HG02981 (cell line): ENCODE results near the gene PHTF2.

ENCODE experiments used
- ATAC-seq: cut with Tn5 transposase; IDR thresholded peaks from one replicate; pipeline ENCODE4 v1.9.1; 2021; ENCODE audit warnings: mild to moderate bottlenecking, moderate library complexity; ENCODE audit not compliant: unreplicated experiment

PHTF2 gene

DNA sequence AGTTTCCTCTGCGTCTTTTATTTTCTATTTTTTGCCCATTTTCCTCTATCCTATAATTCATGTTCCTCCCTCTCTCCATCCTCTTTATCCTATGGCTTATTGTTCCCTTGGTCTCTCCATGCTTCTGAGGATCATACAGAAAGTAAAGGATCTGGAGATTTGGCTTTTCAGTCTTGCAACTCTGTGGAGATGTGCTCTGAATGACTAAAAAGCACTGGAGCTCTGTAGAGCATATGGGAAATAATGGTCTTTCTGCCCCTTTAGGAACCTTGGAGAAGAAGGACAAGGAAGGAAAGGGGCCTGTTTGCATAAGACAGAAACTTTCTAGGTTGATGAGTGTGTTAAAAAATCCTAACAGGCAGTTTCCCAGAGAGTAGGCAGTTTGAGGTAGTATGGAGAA, 120.1 kb downstream of the PHTF2 start:
- no peak for ATAC-seq

DNA sequence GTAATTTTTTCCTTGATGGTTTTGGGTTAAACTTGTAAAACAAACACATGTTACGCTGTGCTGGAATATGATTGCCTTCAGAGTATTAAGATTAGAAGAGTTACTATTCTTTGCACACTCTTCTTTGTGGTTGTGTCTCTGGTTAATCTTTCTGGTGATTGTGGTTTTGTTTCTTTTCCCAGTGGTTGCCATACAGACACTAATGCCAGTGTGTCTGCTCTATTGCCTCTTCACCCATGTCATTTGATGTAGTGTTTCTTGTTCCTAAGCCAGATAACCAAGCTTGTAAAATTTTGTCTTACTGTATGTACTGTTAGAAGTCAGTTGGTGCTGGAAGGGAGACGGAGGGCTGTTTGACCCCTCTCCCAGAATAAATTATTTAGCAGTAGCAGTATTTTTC, 124.8 kb downstream of the PHTF2 start:
- ATAC-seq: no peak

DNA sequence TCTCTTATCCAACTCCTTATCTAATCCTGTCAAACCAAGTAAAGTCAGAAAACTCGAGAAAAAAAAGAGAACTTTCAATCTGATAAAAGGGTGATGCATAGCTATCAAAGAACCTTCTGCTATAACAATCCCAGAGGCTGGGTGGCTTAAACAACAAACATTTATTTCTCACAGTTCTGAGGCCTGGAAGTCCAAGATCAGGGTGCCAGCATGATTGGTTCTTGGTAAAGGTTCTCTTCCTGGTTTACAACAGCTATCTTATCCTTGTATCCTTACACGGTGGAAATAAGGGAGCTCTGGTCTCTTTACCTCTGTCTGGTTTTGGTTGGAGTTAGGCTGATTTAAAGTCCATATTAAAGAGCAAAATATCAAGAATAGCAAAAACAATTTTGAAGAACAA, 131.9 kb downstream of the PHTF2 start:
- ATAC-seq: no peak

DNA sequence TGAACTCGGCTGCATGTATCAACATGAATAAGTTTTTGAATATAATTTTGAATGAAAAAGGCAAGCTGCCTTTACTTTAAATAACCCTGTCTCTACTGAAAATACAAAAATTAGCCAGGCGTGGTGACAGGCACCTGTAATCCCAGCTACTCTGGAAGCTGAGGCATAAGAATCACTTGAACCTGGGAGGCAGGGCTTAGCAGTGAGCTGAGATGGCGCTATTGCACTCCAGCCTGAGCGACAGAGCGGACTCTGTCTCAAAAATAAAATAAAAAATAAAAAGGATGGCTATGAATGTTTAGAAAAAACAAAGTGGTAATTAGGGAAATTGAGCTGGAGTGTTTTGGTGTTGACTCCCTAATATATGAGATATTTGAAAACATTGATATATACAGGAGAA, 133.3 kb downstream of the PHTF2 start:
- no peak for ATAC-seq

DNA sequence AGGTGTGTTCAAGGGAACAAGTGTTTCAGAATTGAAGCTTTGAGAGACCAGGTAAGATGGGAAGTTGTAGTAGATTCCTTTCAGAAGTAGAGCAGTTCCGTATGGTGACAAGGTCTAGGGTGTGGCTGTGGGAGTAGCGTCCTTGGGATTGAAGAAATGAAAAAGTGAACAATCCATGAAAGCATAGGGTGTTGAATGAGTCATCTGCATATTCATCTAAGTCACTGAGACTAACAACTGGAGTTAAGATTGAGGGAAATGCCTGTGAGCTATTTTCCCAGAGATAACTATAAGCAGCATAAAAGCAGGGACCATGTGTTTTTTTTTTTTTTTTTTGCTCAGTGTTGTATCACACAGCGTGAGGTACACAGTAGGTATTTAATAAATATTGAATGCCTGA, 134.8 kb downstream of the PHTF2 start:
- no peak for ATAC-seq

DNA sequence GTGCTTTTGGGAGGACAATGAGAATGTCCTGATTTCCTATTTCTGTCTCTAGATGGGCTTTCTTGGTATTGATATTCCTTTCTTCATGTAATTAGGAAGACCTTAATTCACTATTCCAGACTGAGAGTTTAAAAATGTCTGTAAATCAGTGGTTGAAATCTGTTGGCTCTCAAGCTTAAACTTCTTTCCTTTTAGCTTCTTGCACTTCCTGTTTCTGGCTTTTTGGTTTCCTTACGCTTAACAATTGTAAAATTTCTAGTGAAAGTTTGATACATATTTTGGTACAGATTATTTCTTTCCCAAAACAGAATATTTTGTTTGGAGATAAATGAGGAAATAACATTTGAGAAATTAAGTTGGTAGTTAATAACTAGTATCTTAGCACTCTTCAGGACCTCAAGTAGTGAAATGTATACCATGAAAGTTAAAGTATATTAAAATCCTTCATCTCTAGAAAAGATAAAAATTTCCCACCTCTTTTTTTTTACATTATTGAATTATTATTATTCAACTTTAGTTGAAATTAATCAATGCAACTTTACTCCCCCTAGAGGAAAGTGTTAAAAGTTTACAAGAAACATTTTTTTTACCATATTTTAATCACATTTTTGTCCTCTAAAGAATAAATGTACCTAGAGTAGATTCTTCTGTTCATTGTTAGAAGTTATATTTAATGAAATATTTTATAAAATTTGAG, 137.2 kb downstream of the PHTF2 start:
- ATAC-seq: no peak

DNA sequence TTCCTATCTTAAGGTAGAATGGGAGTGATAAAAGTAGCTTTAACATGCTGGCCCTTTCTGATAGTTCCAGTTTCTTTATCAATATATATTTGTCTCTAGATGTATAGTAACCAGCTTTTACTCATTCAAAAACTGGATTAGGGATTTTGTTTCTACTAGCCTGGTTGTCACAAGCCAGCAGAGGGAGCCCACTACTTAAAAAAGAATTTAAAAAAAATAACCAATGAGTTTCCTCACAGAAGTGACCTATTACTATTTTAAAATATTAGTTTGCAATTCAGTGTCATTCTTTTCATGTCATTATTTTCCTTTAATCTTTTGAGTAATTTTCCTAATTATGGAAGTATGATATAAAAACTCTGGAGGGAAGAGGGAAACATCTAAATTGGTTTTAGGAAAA, 142.1 kb downstream of the PHTF2 start:
- ATAC-seq: peak; percentile 47

DNA sequence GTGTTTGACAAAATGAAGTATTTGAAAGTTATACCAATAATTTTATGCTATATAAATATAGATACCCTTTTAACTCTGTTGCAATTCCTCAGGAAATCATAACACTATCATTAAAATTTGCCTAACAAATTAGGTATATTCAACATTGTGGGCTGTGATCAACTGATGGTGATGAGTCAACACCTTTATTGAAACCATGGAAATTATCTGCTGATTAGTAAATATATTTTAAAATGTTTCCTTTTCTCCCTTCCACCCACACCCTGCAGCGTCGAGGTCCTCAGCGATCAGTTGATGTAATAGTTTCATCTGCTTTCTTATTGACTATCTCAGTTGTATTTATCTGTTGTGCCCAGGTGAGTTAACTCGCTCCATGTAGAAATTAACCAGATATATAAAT, 143.9 kb downstream of the PHTF2 start:
- no peak for ATAC-seq

DNA sequence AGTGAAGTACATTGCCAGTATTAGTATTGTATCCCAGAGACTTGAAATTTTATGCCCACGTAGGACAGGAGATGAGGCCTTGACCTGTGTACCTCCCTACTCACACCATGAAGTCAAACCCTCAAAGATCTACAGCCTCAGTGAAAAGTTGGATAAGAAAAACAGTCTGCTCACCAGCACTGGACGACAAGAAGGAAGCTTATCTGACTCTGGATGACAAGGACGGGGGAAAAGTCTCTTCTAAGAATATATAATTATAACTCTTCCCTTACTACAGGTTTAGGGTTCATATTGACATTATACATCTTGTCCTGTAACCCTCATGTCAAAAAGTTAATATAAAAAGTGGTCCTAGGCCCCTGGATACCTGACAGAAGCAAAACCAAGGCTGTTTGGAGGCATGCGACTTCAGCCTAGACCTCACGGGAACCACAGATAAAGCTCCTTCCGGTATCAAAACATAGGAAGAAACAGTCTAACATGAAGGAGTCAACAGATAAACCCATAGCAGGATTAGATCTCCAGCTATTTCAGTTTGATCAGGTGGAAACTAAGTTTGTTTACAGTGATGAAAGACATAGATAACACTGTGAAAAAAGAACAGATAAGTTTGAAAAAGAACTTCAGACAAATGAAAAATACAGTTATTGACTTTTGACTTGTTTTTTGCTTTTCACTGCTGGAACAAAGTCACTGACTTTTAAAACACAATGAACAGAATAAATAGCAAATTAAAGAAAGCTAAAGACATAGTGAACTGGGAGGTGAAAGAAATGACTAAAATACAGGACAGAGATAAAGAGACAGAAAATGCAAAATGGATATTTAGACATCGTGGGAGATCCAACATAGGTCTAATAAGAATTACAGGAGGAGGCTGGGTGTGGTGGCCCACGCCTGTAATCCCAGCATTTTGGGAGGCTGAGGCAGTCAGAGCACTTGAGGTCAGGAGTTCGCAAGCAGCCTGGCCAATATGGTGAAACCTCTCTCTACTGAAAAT, 145.9 kb downstream of the PHTF2 start:
- no peak for ATAC-seq

DNA sequence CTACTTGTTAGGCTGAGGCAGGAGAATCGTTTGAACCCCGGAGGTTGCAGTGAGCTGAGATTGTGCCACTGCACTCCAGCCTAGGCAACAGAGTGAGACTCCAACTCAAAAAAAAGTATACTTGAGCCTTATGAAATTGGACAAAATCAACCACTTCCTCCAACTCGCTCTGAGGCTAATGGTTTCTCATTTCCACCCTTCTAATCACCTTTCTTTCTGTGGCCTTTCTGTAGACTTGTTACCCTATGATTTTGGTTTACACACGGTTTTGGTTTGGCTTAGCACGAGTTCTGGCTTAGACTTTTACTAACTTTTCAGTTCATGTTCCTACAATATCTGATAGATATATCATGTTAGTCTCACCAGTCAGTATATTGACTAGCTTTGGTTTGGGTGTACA, 152.0 kb downstream of the PHTF2 start:
- no peak for ATAC-seq

DNA sequence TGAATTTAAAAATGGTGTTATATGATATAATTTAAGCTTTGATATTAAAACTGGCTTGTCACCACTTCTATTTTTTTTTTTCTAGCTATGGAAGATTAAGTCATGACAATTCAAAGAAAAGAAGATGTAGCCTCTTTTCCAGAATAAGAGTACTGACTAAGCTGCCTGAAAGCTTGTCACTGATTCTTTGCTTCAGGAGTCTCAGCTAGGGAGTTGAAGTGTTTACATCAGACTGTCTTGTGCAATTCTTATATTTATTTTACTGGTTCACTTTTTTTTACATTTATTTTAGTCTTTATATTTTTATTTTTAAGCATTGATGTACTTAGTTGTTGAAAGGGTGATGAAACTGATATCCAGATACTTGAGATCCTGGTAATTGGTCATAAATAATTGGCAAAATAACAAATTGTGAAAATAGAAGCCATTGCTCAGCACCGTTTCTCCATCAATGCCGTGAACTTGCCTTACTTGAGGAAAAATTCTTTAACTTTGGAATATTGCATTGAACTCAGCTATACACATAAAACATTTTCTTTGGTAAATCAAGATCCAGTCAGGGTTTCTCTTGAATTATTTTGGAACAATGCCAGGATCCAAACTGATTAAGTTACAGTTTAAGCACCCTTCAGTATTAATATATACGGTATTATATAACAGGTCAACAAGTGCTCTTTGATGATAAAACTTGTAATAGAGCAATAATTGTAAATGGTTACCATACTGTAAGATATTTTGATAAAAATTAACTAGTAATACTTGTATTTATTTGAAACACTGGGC, 156.4 kb downstream of the PHTF2 start:
- ATAC-seq: no peak

DNA sequence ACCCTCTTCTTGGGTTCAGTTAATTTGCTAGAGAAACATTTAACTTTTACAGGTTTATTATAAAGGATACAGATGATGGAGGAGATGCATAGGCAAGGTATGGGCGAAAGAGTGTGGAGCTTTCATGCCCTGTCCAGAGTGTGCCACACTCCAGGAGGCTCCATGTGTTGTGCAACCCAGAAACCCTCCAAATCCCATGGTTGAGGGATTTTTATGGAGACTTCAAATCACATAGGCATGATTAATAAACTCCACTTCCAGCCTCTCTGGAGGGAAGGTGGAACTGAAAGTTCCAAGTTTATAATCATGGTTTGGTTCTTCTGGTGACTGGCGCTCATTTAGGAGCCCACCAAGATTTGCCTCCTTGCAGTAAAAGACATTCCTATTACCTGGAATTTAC, 159.9 kb downstream of the PHTF2 start:
- ATAC-seq: no peak

DNA sequence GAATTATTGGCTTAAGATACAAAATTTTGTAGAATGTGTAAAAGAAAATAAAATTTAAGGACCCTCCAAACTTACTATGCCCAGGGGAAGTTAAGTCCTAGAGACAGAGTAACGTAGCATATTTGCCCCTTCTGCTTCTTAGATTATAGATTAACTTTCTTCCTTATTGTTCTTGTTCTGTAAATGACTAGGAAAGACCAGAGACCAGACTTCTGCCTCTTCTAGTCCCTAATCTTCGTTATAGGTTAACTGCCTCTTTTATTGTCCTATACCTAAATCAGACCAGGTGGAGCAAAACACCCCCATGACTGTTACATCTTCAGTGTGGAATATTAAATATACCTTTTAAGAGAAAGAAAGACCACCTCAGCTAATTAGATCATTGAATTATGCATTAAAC, 160.5 kb downstream of the PHTF2 start:
- no peak for ATAC-seq

DNA sequence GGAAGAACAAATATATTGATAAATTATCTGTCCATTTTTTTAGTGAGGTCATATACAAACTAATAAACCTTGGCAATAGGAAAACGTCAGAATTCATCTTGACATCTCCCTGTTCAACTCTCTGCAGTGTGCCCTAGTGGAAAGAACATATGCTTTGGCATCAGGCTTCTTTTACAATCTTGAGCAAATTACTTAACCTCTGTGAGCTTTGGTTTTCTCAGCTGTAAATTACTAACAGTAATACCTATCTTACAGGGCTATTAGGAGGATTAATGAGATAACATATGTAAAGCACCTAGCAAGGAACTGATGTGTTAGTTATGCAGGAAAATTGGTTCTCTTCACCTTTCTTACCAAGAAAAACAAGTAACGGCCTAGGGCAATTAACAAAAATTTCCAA, 161.8 kb downstream of the PHTF2 start:
- no peak for ATAC-seq

DNA sequence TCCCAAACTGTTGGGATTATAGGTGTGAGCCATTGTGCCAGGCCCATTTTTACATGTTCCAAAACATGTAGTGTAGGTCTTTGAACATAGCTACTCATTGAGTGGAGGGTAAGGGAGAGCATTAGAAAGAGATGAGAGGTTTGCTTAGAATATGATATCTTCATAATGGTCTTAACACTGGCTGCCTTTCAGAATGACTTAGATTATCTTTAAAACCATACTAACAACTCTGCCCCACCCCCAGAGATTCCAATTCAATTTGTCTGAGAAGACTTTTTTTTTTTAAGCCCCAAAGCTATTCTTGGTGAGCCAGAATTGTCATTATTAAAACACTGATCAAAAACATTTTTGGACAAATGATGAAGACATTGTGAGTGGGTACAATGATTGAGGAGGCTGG, 168.9 kb downstream of the PHTF2 start:
- no peak for ATAC-seq

DNA sequence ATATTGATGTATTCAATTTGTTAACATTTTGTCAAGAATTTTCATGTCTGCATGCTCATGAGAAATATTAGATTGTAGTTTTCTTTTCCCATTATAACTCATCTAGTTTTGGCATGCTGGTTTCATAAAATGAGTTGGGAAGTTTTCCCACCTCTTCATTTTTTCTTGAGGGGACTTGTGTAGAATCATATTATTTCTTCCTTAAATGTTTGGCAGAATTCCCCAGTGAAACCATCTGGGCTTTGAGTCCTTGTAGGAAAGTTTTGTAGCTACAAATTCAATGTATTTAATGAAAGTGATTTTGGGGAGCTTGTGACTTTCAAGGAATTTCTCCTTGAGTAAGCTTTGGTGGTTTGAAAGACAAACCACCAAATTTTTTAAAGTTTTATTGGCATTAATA, 173.2 kb downstream of the PHTF2 start:
- no peak for ATAC-seq

DNA sequence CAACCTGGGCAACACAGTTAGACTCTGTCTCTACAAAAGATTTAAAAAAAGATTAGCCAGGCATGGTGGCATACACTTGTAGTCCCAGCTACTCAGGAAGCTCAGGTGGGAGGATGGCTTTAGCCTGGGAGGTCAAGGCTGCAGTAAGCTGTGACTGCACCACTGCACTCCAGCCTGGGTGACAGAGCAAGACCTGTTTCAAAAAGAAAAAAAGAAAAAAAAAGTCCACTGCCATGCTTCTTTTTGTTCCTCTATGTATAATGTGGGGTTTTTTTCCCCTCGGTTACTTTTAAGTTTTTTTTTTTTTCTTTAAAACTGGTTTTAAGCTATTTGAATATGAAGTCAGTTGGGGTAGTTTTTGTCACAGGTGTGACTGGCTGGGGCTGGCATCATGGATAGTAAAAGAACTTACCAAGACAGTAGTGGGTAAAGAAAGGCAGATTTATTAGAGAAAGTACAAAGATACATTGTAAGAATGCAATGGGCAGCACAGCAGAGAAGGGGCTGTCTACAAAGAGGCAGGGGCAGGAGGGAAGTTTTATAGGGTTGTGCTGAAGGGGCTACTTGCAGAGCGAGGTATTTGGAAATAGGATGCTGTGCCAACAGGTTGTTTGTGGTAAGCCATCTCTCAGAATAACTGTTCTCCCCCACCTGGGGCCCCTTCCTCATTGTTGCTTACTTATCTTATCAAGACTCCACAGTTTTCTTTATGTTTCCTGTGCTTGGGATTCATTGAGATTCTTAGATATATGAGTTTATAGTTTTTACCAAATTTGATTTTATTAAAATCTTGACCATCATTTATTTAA, 177.3 kb downstream of the PHTF2 start:
- no peak for ATAC-seq

DNA sequence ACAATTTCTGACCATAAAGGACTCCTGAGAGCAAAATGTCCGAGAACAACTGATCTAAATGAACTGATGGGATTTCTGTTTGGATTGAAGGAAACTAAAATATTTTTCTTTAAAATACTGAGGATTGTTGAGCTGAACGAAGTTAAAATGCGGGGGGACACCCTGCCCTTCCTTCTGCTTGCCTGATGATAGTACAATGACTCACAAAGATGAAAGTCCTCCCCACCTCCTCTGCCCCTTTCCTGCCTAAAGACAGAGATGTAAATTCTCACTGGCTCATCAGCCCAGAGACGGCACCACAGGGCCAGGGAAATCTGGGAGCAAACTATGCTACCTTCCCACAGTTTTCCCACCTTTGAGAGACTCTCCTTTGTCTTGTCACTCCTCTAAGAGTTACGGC, 180.6 kb downstream of the PHTF2 start:
- ATAC-seq: no peak

DNA sequence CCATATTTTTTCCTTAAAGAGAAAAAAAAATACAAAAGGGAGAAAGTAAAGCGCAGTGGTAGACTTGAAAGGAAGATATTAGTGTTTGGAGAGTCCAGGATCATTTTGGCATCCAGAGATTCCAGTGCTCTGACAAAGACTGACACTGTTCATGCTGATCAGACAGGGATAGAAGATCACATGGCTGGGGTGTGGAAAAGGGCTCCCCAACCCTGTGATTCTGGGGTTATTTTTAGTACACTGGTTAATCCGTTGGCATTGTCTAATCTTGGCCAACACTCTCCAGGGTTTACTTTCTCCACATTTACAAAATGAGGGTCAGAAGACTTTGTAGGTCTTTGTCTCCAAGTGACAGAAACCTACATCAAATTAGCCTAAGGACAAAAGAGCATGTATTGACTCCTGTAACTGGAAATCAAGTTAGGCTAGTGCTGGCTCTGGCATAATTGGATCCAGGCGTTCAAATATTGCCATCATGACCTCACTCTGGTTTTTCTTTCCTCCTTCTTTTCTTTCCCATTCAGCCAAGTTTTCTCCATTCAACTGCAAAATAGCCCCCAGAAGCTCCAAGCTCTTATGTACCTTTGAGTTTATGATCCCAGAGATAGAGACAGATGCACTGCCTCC, 181.6 kb downstream of the PHTF2 start:
- ATAC-seq: no peak

DNA sequence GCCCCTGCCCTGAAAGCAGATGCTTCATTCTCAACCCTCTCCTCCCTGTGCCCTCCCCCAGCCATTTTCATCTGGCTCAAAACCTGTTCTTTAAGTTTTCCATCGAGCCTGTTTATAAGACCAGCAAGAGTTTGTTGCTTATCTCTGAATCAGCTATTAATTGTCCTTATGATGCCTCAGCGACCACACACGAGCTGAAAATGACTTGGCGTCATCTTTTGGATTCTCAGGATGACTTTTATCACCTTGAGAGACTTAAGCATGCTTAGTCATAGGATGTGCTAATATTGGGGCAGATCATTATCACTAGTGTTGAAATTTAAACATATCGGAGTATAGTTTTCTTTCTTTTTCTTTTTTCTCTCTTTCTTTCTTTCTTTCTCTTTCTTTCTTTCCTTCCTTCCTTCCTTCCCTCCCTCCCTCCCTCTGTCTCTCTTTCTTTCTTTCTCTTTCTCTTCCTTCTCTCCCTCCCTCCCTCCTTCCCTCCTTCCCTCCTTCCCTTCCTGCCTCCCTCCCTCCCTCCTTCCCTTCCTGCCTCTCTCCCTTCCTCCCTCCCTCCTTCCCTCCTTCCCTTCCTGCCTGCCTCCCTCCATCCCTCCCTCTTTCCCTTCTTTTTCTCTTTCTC, 184.5 kb downstream of the PHTF2 start:
- peak; percentile 60 for ATAC-seq
